ENCODE data around the gene ZDHHC8. TPM values are rescaled to one million over a fixed set of nuclear protein-coding genes. Genes with fewer than 3 reads are reported as not detected.

Gene ZDHHC8
- total and polyA plus RNA-seq, 2 donors (not counting 1 experiment from before 2014, with no cell fraction given): 94.4 to 96.9 TPM

- Histone ChIP-seq H2AFZ (ENCODE audit: insufficient read depth, low read depth, low read length, poor library complexity, severe bottlenecking) (no peak overlapping the region), H4K20me1 (ENCODE audit: control insufficient read depth, insufficient read depth, low read length, poor library complexity, severe bottlenecking) (peaks cover 44% of the 10 kb centered on the region), H3K9me3 (ENCODE audit: control extremely low read depth in 1 of 3, control insufficient read depth in 2 of 3, insufficient read depth in 1 of 3, low read length in 2 of 3) (no peaks in the 10 kb centered on the region), H3K27ac (ENCODE audit: low read length in 2 of 2) (no peak overlapping the region), H3K9ac (ENCODE audit: low read length) (no peak overlapping the region), H3K36me3 (replicated peaks in 1 of 2; ENCODE audit: control extremely low read depth in 1 of 2, control insufficient read depth in 1 of 2, extremely low read depth in 1 of 2, insufficient read depth in 2 of 2, low read length in 1 of 2) (peaks cover 0 to 7% of the 10 kb centered on the region in 2 experiments), H3K4me2 (replicated peaks; ENCODE audit: low read depth, low read length, poor library complexity, severe bottlenecking) (no peak overlapping the region), H3K79me2 (ENCODE audit: control insufficient read depth, insufficient read depth, low read length) (peaks cover 18% of the 10 kb centered on the region), H3K4me3 (ENCODE audit: control extremely low read depth in 1 of 5, extremely low read depth in 1 of 5, insufficient read depth in 1 of 5, low read depth in 2 of 5, low read length in 4 of 5) (no peak overlapping the region), H3K27me3 (replicated peaks in 1 of 4; ENCODE audit: control extremely low read depth in 1 of 4, control insufficient read depth in 3 of 4, insufficient read depth in 4 of 4, low read length in 3 of 4) (no peaks in the 10 kb centered on the region), H3K4me1 (ENCODE audit: control insufficient read depth in 2 of 2, insufficient read depth in 2 of 2, low read length in 2 of 2) (peaks cover 3 to 22% of the 10 kb centered on the region in 2 donors)
- DNase-seq: no peak
- POLR2A ChIA-PET: no interaction called here
- peaks cover 21% of the 10 kb centered on the region for H3K4me1 Mint-ChIP-seq
- H3K4me3 Mint-ChIP-seq: no peak overlapping the region
- H3K27me3 Mint-ChIP-seq: no peaks in the 10 kb centered on the region
- no peak for ATAC-seq (ENCODE audit: low read depth)
- CTCF ChIA-PET: no interaction called here
- H3K27ac Mint-ChIP-seq: no peak overlapping the region
- TF ChIP-seq EZH2 (IDR thresholded peaks at IDR 0.05; ENCODE audit: borderline replicate concordance, insufficient read depth, low read depth, low read length, poor library complexity, severe bottlenecking): no peak
- no peak for TF ChIP-seq CTCF (IDR thresholded peaks at IDR 0.05)
- WGBS (ENCODE audit: insufficient coverage): 94% methylated on average over 9 of the region's 11 CpGs
- intact Hi-C loops (cut with micrococcal nuclease): no loop called here
- H3K9me3 Mint-ChIP-seq (ENCODE audit: insufficient read depth): no peaks in the 10 kb centered on the region
Observed at GRCh38 chr22:20140107-20140445, 8.5 kb downstream of the ZDHHC8 start.

DNA sequence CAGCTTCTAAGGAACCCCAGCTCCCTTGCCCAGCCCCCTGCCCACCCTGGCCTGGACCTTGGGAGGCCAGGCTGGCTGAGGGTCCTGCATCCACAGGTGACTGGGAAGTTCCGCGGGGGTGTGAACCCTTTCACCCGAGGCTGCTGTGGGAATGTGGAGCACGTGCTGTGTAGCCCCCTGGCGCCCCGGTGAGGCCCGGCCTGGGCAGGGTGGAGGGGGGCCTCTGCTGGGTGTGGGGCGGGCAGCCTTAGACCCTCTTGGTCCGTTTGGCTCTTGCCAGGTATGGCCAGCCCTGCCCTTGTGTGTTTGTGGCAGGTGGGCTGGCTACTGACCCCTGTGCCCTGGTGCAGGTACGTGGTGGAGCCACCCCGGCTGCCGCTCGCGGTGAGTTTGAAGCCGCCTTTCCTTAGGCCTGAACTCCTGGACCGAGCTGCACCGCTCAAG is 8.9 kb downstream of the ZDHHC8 start:
- Histone ChIP-seq H3K9ac (ENCODE audit: low read length) (no peak overlapping the region), H3K27ac (ENCODE audit: low read length in 2 of 2) (no peak overlapping the region), H3K9me3 (ENCODE audit: control extremely low read depth in 1 of 3, control insufficient read depth in 2 of 3, insufficient read depth in 1 of 3, low read length in 2 of 3) (no peaks in the 10 kb centered on the region), H3K79me2 (ENCODE audit: control insufficient read depth, insufficient read depth, low read length) (peaks cover 16% of the 10 kb centered on the region), H3K4me2 (replicated peaks; ENCODE audit: low read depth, low read length, poor library complexity, severe bottlenecking) (no peak overlapping the region), H2AFZ (ENCODE audit: insufficient read depth, low read depth, low read length, poor library complexity, severe bottlenecking) (no peak overlapping the region), H3K27me3 (replicated peaks in 1 of 4; ENCODE audit: control extremely low read depth in 1 of 4, control insufficient read depth in 3 of 4, insufficient read depth in 4 of 4, low read length in 3 of 4) (no peaks in the 10 kb centered on the region), H3K36me3 (replicated peaks in 1 of 2; ENCODE audit: control extremely low read depth in 1 of 2, control insufficient read depth in 1 of 2, extremely low read depth in 1 of 2, insufficient read depth in 2 of 2, low read length in 1 of 2) (peaks cover 0 to 7% of the 10 kb centered on the region in 2 experiments), H3K4me3 (ENCODE audit: control extremely low read depth in 1 of 5, extremely low read depth in 1 of 5, insufficient read depth in 1 of 5, low read depth in 2 of 5, low read length in 4 of 5) (no peak overlapping the region), H4K20me1 (ENCODE audit: control insufficient read depth, insufficient read depth, low read length, poor library complexity, severe bottlenecking) (peaks cover 39% of the 10 kb centered on the region), H3K4me1 (ENCODE audit: control insufficient read depth in 2 of 2, insufficient read depth in 2 of 2, low read length in 2 of 2) (peaks cover 0 to 18% of the 10 kb centered on the region in 2 donors)
- no peak for DNase-seq
- ChIA-PET CTCF (no interaction called here), POLR2A (no interaction called here)
- H3K27me3 Mint-ChIP-seq: no peaks in the 10 kb centered on the region
- no peak overlapping the region for H3K27ac Mint-ChIP-seq
- no peak for ATAC-seq (ENCODE audit: low read depth)
- 95% methylated on average over 17 of the region's 17 CpGs for WGBS (ENCODE audit: insufficient coverage)
- TF ChIP-seq CTCF (IDR thresholded peaks at IDR 0.05): no peak
- TF ChIP-seq EZH2 (IDR thresholded peaks at IDR 0.05; ENCODE audit: borderline replicate concordance, insufficient read depth, low read depth, low read length, poor library complexity, severe bottlenecking): no peak
- peaks cover 17% of the 10 kb centered on the region for H3K4me1 Mint-ChIP-seq
- no peaks in the 10 kb centered on the region for H3K9me3 Mint-ChIP-seq (ENCODE audit: insufficient read depth)
- intact Hi-C loops (cut with micrococcal nuclease): no loop called here
- H3K4me3 Mint-ChIP-seq: no peak overlapping the region

Measured in B cell (primary cell).